Cerebellar cortex (tissue), 1 donor: ENCODE data around the gene HEBP1.
A peak's percentile ranks its signal among the peaks of the same experiment; 100 is the strongest.
"Not testable (repeated sequence)": the region's sequence is repeated elsewhere in the genome, so short reads cannot be mapped to it uniquely, and the experiment has no call there.

ENCODE experiments used
- DNase-seq: peaks from one replicate; pipeline ENCODE4 v3.0.0-alpha.2; 2015; ENCODE audit warnings: low spot score

The HEBP1 gene

DNA sequence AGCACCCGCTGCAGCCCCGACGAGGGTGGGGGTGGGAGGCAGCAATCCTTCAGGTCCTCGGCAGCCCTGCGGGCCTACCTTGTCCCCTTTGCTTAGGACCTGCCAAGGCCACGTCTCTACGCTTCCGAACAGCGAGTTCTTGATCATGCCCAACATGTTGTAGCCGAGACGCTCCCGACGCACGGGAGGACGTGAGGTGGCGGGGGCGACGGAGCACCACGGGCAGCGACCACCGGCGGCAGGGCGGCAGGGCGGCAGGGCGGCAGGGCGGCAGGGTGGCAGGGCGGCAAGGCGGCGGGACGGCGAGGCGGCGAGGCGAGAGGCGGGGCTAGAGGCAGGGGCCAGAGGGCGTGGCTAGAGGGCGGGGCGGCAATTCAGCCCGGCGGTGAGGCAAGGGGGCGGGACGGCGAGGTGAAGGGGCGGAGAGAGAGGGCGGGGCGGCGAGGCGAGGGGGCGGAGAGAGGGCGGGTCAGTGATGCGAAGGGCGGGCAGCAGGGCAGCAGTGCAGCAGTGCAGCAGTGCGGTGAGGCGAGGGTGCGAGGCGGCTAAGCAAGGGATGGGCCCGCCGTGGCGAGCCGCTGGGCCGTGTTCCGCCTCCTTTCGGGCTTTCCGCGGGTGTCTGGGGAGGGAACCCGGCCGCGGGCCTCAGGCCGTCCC is at the start of gene HEBP1:
TSS of gene HEBP1 (minus strand) at position 307 of the 657 bp plus-strand sequence. CDS start at position 156, 151 bp downstream.
- DNase-seq, result peak; percentile 94

DNA sequence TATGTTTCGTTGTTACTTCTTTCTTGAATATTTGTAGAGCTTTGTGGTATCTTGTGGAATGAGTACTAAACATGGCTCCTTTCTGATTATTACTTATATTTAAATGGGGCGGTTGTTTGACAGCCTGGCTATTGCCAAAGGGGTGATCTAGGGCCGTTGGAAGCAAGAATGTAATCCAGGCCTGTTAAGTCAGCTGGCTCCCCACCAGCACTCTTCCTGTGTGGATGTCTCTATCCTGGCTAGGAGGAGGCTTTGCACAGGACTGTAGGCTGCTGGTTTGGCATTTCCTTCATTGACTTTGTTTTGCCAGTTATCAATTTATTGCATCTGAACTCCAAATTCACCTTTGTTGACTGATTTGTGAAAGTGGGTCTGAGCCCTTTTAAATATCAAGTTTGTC is 49.8 kb upstream of the HEBP1 start:
- DNase-seq, result peak; percentile 50

- peak; percentile 69 for DNase-seq
Observed at GRCh38 chr12:13046964-13047363, 46.9 kb upstream of the HEBP1 start.

DNA sequence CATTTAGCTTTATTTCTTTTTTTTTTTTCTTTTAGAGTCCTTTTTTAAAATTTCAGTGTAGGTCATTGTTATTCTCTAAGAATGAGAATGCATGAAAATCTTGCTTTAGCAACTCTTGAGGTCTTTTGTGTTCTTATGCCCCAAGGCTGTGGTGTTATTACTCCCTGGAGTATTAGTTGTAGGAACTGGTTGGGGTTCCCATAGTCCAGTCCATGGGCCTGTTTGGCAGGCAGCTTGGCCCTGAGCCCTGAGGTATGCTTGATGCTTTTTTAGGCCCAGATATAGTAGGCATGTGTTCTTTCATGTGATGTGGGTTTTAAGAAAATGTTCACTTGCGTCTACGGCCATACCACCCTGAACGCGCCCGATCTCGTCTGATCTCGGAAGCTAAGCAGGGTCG is 45.8 kb upstream of the HEBP1 start:
- DNase-seq, result peak; percentile 48

DNA sequence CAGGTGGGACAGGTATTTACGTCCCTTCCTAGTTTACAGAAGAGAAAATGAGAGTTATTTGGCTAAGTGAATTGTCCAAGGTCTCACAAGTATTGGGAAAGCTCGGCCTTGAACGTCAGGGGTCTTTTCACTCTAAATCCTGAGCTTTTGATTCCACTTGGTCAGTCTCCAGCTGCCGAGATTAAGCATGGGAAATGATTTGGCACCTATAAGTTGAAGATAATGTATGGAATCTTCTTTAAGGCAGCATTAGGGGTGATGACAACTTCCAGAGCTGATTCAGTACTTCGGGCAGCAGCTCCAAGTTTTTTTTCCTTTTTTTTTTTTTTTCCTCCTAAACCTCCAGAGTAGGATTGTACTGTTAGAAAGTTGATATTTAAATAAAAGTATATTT is 44.8 kb upstream of the HEBP1 start:
- peak; percentile 36 for DNase-seq

- peak; percentile 81 for DNase-seq
Observed at GRCh38 chr12:13044002-13044905, 44.2 kb upstream of the HEBP1 start, which contains the start of gene FAM234B. TSS of gene FAM234B (plus strand) at chr12:13044381. CDS start at chr12:13044404, 23 bp downstream.

DNA sequence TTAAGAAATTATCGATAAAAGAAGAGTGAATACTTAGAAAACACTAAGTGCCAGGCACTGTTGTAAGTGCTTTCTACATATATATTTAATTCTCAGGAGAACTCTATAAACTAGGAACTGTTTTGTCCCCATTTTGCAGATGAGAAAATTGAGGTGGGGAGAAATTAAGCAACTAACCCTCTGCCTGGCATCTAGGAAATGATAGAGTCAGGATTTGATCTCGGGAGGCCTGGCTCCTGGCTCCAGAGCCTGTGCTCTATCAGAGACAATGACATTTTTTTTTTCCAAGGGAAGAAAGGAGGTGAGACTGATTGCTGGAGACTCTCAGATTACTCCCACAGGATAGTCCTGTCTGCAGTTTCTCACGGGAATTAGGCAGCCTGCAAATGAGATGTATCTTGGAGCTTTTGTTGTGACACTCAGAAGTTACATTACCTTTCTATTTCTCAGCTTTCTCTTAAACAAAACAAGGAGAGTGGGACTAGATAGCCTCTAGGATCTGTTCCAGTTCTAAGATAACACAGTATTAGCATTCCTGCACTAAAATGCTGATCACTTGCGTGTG is 42.7 kb upstream of the HEBP1 start:
- peak; percentile 23 for DNase-seq

- no peak for DNase-seq
Observed at GRCh38 chr12:13041224-13041623, 41.2 kb upstream of the HEBP1 start.

GRCh38 chr12:13039328-13039956 is 39.4 kb upstream of the HEBP1 start:
- no peak for DNase-seq

GRCh38 chr12:13038491-13039161 is 38.6 kb upstream of the HEBP1 start:
- DNase-seq, result no peak

- DNase-seq, result no peak
Observed at GRCh38 chr12:13036881-13037280, 36.8 kb upstream of the HEBP1 start.

DNA sequence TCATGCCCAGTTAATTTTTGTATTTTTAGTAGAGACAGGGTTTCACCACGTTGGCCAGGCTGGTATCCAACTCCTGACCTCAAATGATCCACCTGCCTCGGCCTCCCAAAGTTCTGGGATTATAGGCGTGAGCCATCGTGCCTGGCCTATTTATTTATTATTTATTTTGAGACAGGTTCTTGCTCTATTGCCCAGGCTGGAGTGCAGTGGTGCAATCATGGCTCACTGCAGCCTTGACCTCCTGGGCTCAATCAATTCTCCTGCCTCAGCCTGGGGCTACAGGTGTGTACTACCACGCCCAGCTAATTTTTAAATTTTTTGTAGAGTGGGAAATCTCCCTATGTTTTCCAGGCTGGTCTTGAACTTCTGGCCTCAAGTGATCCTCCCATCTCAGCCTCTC is 35.3 kb upstream of the HEBP1 start:
- DNase-seq, result not testable (repeated sequence)

GRCh38 chr12:13033476-13033875 is 33.4 kb upstream of the HEBP1 start:
- no peak for DNase-seq

DNA sequence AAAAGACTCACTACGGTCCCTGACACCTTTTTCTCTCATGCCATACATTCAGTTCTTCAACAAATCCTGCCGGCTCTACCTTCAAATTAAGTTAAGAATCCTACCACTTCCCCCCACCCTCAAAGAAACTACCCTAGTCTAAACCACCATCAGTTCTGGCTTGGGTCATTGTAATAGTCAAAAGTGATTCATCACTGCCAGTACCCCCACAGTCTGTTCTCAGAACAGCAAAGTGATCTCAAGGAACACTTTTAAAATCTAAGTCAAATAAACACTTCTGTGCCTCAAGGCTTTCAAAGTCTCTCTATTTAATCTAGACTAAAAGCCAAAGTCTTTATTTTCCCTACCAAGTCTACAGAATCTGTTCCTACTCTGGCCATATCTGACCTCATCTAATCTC is 32.1 kb upstream of the HEBP1 start:
- no peak for DNase-seq

- no peak for DNase-seq
Observed at GRCh38 chr12:13030541-13031291, 30.7 kb upstream of the HEBP1 start.

DNA sequence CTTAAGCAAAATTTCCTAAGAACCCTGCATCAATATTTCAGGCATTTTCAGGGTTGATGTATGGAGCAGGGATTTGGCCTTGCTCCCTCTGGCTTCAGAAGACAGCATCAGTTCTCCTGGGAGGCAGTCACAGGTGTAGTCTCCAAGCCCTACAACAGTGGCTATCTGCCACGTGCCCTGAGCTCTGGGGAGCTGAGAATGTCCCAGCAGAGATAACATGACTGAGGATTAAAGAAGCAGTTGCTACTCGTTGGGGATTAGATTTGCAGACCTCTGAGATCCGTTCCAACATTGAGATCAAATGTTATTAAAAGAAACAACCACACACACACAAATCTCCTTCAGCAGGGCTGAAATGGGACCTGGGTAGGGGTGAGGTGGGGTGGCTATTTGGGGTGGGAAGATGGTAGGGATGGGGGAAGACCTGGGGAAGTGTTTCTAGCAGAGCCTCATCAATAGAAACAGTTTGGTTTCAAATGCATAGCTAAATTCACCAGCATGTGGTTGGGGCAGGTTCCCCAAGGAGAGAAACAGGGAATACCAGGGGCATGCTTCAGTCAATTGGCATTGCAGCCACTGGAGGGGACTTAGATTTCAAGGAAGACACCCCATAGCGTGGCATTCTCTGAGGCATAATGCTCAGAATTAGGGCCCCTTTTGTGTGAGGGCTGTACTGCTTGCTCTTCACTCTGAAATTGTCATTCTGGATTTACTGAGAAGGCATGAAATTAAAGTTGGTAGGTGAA is 28.9 kb upstream of the HEBP1 start:
- no peak for DNase-seq

DNA sequence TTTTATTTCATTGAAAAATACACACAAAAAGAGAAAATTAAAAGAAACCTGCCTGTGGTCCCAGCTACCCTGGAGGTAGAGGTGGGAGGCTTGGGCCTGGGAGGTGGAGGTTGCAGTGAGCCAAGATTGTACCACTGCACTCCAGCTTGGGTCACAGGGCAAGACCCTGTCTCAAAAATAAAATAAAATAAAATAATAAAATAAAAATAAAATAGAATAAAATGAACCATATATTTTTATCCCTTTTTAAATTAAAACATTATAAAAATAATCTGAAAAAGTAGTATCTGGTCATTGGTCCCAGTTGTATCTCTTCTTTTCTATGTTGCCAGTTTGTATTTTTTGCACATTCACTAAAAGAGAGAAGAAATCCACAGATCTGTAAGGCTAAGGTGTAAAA is 27.4 kb upstream of the HEBP1 start:
- DNase-seq, result no peak

- no peak for DNase-seq
Observed at GRCh38 chr12:13027032-13027431, 27.0 kb upstream of the HEBP1 start.

DNA sequence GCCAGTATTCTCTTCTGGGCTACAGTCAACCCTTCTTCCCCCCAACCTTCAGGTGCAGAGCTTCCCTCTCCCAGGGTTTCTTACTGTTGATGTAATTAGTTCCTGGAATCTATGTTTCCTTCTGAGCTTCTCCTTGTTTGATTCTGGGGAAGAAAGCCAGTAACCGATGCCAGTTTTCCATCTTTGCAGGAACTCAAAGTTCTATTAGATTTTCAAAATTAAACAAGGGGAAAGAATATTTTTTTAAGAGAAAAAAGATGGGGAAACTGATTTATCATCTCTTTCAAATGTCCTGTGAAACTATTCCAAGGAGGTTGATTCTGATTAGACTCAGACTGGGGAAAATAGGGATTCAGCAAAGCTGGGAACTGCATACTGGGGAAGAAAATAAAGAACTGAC is 26.2 kb upstream of the HEBP1 start:
- DNase-seq, result no peak

DNA sequence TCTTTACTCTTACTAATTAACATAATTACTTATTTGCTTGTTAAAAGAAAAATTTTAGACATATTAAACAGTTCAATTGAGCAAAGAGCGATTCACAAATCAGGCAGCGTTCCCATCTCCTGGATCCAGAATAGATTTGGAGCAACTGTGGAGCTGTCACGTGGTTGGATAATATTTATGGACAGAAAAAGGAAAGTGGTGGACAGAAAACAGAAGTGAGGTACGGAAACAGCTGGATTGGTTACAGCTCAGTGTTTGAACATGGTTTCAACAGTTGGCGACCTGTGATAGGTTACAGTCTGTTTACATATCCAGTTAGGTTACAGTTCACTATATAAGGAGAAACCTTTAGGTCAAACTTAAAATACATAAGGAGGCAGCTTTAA is 24.5 kb upstream of the HEBP1 start:
- DNase-seq, result no peak
